ENCODE measurements around the gene LCE1C. TPM values are rescaled to one million over a fixed set of nuclear protein-coding genes. Genes with fewer than 3 reads are reported as not detected.

LCE1C gene, protein sequence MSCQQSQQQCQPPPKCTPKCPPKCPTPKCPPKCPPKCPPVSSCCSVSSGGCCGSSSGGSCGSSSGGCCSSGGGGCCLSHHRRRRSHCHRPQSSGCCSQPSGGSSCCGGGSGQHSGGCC
- total RNA-seq, result not detected in 2 replicates

DNA sequence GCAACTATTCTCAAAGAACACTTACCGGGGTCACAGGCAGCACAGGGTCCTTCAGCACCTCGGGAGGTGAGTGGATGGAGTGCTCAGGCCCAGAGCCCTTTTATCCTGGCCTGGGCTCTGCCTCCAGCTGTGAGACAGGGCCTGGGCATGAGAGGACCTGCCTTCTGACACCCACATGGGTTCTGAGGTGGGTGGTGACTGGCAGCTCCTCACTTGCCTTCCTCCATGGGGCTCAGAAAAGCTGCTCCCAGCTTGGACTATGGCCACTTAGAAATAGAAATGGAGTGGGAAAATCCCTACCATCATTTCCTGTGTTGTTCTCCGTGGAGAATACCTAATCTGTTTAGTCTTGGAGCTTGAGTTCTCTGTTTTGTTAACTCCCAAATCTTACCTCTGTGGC, at the start of gene LCE1C:
TSS of gene LCE1C (minus strand) at position 76 of the 400 bp plus-strand sequence. CDS start 1,173 bp downstream, outside the sequence.

GRCh38 chr1:152842556-152842955, 36.1 kb upstream of the LCE1C start, which contains the start of gene LCE6A:
TSS of gene LCE6A (plus strand) at chr1:152842856. CDS start at chr1:152843521, 665 bp downstream.

DNA sequence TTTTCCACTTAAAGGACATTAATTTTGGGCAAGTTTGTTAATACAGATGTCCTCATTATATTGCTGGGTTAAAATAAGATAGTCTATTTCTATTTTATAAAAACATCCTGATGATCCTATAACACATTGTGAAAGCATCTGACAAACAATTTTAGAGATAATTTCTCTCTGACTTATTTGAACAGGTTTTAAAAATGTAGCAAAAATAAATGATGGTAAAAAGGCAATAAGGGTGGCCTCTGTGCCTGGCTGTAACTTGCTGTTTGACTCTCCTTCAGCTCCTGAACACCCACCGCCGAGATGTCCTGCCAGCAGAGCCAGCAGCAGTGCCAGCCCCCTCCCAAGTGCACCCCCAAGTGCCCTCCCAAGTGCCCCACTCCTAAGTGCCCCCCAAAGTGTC, 20.7 kb upstream of the LCE1C start, which contains the start of gene LCE1A:
TSS of gene LCE1A (plus strand) at position 301 of the 400 bp plus-strand sequence. CDS start at position 301, 0 bp downstream.

DNA sequence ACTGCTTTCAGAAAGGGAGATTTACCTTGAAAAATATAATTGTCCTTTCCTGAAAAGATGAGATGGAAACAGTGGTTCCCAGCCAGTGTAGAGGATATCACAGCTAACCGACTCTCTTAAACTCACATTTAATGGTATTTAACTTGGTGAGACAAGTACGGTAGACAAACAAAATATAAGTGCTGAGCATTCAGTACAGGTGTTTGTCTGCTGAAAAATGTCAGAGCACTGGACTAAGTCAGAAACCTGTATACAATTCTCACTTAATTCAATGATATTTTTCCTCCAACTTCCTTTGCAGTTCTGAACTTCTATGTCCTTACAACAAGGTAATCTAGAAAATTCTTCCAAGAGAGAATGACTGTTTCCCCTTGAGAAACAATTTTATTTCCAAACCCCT, 5.2 kb upstream of the LCE1C start, which contains the start of gene LCE1B:
TSS of gene LCE1B (plus strand) at position 301 of the 400 bp plus-strand sequence. CDS start 476 bp downstream, outside the sequence.

GRCh38 chr1:152796421-152796820, 10.0 kb downstream of the LCE1C start, which contains the start of gene LCE1D:
TSS of gene LCE1D (plus strand) at chr1:152796721. CDS start at chr1:152797795, 1,074 bp downstream.

DNA sequence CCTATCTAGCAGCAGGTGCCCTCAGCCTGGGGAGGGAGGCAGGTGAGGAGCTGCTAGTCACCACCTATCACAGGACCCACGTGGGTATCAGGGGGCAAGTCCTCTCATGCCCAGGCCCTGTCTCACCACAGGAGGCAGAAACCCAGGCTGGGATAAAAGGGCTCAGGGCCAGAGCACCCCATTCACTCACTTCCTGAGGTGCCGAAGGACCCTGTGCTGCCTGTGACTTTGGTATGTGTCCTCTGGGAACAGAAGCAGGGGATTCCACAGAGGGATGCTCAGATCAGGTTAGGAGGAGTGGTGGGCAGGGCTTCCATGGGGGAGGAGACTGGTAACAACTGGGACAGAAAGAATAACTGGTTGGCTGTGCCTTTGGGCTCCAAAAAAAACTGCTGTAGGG, 20.4 kb downstream of the LCE1C start, which contains the start of gene LCE1E:
TSS of gene LCE1E (plus strand) at position 181 of the 400 bp plus-strand sequence. CDS start 1,043 bp downstream, outside the sequence.

DNA sequence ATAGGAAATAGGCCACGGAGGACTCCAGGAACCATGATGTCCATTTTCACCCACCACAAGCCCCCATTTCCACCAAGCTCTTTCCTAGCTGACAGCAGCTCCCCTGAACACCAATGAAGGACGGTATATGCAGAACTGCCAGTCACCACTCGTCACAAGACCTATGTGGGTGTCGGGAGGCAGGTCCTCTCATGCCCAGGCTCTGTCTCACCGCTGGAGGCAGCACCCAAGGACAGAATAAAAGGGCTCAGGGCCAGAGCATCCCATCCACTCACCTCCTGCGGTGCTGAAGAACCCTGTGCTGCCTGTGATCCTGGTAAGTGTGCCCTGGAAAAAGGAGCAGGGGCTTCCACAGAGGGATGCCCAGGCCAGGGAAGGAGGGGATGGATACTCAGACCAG, 31.6 kb downstream of the LCE1C start, which contains the start of gene LCE1F:
TSS of gene LCE1F (plus strand) at position 266 of the 400 bp plus-strand sequence. CDS start 1,232 bp downstream, outside the sequence.

DNA sequence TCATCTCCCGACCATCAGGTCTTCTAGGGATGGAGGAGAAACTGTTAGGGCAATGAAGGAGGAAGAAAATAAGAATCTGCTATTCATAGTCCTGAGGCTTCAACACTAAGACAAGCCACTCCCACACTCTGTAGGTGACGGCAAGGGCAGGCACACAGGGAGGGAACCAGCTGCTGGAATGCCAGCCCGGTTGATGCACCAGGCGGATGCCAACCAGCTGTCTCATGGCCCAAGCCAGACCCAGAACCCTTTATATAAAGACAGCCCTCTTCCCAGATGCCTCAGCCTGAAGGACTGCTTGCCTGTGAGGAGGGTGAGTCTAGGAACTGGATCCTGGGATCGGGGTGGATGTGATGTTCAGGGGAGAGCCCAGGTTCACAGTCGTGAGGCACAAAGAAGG, 48.7 kb downstream of the LCE1C start, which contains the start of gene KPRP:
TSS of gene KPRP (plus strand) at position 279 of the 400 bp plus-strand sequence. CDS start 1,564 bp downstream, outside the sequence.

Other genes with a start within 250 kb of the LCE1C start
- gene LCE3E, start 239.9 kb downstream of the LCE1C start, total RNA-seq, result not detected in 2 replicates
- gene LCE3D, start 226.1 kb downstream of the LCE1C start, total RNA-seq, result not detected in 2 replicates
- not detected in 2 replicates for gene LCE3C, start 206.4 kb downstream of the LCE1C start, total RNA-seq
- gene LCE3B, start 192.8 kb downstream of the LCE1C start, total RNA-seq, result not detected in 2 replicates
- gene LCE3A, start 183.5 kb downstream of the LCE1C start, total RNA-seq, result not detected in 2 replicates
- not detected in 2 replicates for gene LCE2D, start 143.3 kb downstream of the LCE1C start, total RNA-seq
- gene LCE2C, start 131.4 kb downstream of the LCE1C start, total RNA-seq, result not detected in 2 replicates
- gene LCE2B, start 120.5 kb downstream of the LCE1C start, total RNA-seq, result not detected in 2 replicates
- gene LCE2A, start 108.3 kb downstream of the LCE1C start, total RNA-seq, result not detected in 2 replicates
- gene LCE4A, start 98.5 kb downstream of the LCE1C start, total RNA-seq, result not detected in 2 replicates
- gene KPRP, start 48.6 kb downstream of the LCE1C start, total RNA-seq, result not detected in 2 replicates
- gene LCE1F, start 31.5 kb downstream of the LCE1C start, total RNA-seq, result not detected in 2 replicates
- gene LCE1E, start 20.4 kb downstream of the LCE1C start, total RNA-seq, result not detected in 2 replicates
- not detected in 2 replicates for gene LCE1D, start 9.9 kb downstream of the LCE1C start, total RNA-seq
- gene LCE1B, start 5.3 kb upstream of the LCE1C start, total RNA-seq, result not detected in 2 replicates
- gene LCE1A, start 20.8 kb upstream of the LCE1C start, total RNA-seq, result not detected in 2 replicates
- gene LCE6A, start 36.2 kb upstream of the LCE1C start, total RNA-seq, result not detected in 2 replicates
- not detected in 2 replicates for gene LCE7A, start 53.3 kb upstream of the LCE1C start, total RNA-seq
- not detected in 2 replicates for gene SMCP, start 71.7 kb upstream of the LCE1C start, total RNA-seq
- not detected in 2 replicates for gene IVL, start 101.9 kb upstream of the LCE1C start, total RNA-seq
- gene SPRR5, start 140.6 kb upstream of the LCE1C start, total RNA-seq, result not detected in 2 replicates
- not detected in 2 replicates for gene SPRR4, start 164.0 kb upstream of the LCE1C start, total RNA-seq
- not detected in 2 replicates for gene SPRR1A, start 177.4 kb upstream of the LCE1C start, total RNA-seq
- gene SPRR3, start 195.1 kb upstream of the LCE1C start, total RNA-seq, result not detected in 2 replicates
- gene SPRR1B, start 224.6 kb upstream of the LCE1C start, total RNA-seq, result not detected in 2 replicates
- gene SPRR2D, start 234.5 kb upstream of the LCE1C start, total RNA-seq, result not detected in 2 replicates